SIG-M5 treated with dmso at 0.1 percent for 504 hours (cell line): Measurements from ENCODE around the gene RAP1A.
A peak's percentile ranks its signal among the peaks of the same experiment; 100 is the strongest.
"Not testable (repeated sequence)": the region's sequence is repeated elsewhere in the genome, so short reads cannot be mapped to it uniquely, and the experiment has no call there.

Experiments
- DNase-seq: peaks from one replicate; lab custom pipeline; 2025; ENCODE audit not compliant: unreplicated experiment; lab: John Stamatoyannopoulos, UW

Gene RAP1A

GRCh38 chr1:111734856-111735255 lies 115.3 kb downstream of the RAP1A start:
- DNase-seq, result no peak

GRCh38 chr1:111735321-111735720 lies 115.7 kb downstream of the RAP1A start:
- DNase-seq, result no peak

- DNase-seq, result no peak
These were observed 116.4 kb downstream of the RAP1A start for GRCh38 chr1:111735858-111736544.

- no peak for DNase-seq
These were observed 117.1 kb downstream of the RAP1A start for GRCh38 chr1:111736548-111737215.

DNA sequence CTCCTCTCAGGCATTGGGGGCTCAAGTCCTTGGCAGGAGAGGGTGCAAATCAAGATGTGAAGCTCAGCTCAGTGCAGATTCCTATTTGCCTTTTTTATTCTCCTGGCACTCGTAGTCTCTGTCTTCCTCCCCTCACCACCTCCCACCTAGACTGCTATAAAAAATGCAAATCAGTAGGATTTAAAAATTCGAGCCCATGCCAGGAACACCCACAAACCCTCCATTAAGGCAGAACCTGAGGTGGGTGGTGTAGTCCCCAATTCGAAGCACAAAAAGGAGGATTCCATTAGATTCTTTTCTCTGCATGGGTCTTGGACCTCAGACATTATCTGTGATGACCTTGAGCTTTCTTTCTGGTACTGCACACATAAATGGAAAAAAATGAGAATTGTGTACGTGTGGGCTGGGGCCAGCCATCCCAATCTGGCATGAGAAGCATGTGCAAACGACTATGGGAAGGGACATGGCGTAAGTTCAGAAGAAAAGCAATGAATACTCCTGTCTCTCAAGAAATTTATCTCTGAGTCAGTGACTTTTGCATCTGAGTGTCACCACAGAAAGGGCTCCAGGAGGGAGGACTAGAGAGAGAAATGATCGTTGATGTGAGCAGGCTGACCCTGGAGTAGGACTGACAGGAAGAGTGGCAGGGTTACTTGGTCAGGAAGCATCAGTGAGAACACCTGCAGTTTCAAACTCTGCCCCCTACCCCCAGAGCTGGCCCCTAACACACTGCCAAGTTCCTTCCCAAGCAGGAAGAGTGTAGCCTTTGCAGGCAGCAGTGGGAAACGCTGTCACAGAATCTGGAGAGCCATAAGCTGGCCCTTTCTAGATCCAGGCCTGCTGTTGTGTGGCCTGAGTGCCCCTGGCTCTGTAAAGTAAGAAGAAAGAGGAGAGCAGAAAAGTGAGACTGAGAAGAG lies 117.9 kb downstream of the RAP1A start:
- DNase-seq, result no peak

GRCh38 chr1:111738133-111738435 lies 118.5 kb downstream of the RAP1A start:
- no peak for DNase-seq

GRCh38 chr1:111738436-111739193 lies 119.0 kb downstream of the RAP1A start:
- DNase-seq, result peak; percentile 73

DNA sequence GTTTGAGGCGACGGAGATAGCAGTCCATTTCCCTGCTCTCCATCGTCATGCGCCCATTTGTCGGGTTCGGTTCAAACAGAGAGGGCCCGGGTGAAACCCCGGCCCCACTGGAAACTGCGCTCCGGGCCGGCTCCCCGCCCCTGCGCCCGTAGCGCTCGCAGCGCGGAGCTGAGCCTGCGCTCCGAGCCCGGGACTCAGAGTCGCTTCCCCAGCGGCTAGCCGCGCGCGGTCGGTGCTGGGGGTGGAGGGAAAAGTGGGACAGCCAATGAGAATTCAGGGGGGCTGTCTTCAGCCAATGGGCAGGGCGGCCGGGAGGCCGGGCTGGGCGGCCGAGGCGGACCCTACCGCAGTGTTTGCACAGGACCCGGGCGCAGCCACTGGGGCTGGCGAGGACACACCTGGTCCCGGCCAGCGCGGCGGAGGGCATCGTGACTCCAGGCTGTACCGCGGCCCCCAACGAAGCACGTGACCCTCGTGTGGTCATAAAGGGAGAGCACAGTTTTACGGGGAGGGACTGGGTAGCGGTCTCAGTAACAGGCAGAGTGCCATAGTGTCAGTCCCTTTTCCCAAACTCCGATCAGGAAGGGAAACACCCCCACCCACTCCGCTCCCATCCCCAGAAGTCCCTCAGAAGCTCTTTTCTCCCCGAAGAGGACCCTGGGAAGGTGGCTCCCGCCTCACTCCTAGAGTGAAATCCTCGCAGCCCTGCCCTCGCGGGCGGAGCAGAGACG lies 119.8 kb downstream of the RAP1A start, which contains the start of gene INKA2:
INKA2 (minus strand) TSS at position 202 of the 731 bp plus-strand sequence; CDS start at position 49, 153 bp downstream.
- peak; percentile 83 for DNase-seq

DNA sequence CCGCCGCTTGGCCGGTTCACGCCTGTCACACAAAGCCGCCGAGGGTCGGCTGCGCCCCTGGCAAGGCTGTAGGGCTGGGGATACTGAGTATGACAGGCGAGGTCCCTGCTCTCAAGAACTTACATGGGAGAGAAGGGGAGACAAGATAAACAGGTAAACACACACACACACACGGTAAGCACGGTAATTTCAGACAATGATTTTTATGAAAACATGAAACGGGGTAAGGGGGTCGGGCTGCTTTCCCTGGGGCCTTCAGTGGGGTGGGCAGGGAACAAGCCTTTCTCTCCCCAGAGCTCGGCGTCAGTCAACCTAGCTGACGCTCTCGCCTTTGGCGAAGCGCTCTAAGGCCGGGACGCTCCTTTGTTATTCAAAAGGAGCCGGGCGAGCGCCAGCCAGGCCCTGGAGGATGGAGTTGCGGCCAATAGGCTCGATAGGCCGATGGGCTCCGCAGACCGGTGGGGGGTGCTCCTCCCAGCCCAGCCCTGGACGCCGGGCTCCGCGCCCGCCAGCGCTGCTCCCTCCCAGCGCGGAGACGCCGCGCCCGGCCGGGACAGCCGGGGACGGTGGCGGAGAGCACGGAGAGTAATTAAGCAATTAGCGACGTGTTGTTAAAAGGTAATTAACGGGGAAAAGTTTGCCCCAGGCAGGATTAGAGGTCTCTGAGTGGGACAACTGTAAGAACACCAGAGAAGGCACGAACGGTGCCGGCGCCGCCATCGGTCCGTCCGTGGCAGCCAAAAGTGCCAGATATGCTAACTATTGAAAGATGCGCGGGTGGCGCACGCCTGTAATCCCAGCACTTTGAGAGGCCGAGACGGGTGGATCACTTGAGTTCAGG lies 120.6 kb downstream of the RAP1A start:
- DNase-seq, result no peak

DNA sequence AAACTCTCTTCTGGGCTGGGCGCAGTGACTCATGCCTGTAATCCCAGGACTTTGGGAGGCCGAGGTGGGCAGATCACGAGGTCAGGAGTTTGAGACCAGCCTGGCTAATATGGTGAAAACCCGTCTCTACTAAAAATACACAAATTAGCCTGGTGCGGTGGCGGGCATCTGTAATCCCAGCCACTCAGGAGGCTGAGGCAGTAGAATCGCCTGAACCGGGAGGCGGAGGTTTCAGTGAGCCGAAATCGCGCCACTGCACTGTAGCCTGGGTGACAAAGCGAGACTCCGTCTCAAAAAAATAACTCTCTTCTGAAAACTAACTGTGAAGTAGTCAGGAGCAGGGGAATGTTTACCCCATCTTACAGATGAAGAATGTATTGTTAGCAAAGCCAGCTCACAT lies 122.7 kb downstream of the RAP1A start:
- DNase-seq, result not testable (repeated sequence)

- DNase-seq, result no peak
These were observed 123.5 kb downstream of the RAP1A start for GRCh38 chr1:111742938-111743549.

DNA sequence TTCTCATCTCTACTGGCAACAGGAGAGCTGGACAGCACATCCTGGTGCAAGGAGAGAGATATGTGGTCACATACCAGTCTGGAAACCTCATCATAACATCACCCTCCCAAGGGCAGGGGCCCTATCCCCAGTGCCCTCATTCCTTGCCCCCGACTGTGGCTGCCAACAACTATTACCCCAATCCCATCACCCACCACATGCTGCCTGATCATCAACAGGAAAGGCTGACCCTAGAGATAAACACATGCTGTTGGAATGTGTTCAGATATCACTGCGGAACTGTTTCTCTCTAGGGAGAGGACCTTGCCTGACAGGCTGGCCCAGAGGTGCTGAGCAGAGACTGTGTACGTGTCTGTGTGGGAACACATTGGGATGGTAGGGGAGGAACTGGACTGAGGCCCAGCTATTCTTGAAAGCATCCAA lies 124.1 kb downstream of the RAP1A start:
- no peak for DNase-seq

GRCh38 chr1:111745675-111746613 lies 126.4 kb downstream of the RAP1A start:
- no peak for DNase-seq

DNA sequence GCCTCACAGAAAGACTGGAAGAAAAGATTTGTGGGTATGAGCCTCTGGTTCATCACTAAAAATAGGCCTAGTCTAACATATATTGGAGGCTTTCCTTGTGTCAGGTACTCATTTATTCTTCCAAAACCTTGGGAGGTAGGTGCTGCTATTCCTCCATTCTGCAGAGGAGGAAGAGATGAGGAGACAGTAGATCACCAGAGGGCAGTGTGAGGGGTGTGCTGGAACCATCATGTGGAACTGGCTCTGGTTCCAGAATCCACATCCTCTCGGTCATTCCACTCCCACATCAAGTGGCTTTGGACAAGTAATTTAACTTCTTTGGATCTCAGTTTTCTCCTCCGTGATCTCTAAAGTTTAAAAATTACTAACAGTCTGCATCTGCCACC lies 127.0 kb downstream of the RAP1A start:
- no peak for DNase-seq

DNA sequence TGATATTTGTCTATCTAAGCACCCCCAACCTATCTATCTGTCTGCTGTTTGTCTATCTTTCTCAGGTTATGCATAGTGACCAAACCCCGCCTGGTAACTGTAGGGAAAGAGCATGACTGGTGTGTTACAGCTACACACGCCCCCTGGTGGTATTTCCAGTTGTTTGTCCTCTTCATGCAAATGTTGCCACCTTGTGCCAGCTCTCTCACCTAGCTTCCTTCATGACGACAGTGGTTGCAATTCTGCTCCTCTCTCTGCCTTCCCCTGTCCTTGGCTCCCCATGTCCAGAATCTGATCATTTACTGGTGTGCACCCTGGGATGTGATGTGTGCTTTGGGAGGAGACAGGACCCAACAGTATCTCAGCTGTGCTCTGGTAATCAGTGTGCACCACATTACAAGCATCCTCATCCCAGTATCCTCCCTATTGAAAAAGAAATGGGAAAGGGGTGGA lies 127.7 kb downstream of the RAP1A start:
- peak; percentile 81 for DNase-seq

DNA sequence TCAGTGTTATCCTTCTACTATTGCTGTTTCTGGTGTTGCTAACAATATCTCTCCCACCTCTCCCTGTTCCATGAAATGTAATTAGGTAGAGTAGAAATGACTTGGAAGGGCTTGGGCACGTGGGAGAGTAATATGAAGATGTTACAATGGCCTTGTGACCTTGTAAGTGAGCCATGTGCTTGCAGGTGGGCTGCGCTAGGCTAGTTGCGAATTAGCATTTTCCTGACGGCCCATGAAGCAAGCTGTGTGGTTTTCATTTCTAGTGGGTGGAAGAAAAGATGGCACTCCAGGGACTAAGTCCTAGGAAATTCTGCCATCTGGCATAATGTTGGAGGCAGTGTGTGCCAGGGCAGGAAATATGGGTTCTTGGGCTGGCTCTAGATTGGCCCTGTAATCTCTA lies 128.4 kb downstream of the RAP1A start:
- DNase-seq, result no peak

DNA sequence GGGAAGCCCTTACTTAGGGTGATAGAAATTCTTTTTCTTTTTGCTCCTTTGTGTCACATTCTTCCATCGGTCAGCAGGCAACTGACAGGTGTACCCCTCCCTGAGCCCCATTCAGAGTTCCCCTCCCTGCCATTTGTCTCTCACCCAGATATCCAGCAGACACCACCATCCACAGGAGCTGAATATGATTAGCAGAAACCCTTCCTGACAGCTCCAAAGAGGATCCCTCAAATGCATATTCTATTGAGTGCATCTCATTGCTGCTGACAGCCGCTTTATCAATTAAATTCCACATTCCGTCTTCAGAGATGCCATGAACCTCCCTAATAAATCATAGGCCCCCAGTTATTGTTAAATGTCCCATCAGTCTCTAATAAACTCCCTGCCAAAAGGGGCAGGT lies 130.0 kb downstream of the RAP1A start:
- DNase-seq, result no peak

DNA sequence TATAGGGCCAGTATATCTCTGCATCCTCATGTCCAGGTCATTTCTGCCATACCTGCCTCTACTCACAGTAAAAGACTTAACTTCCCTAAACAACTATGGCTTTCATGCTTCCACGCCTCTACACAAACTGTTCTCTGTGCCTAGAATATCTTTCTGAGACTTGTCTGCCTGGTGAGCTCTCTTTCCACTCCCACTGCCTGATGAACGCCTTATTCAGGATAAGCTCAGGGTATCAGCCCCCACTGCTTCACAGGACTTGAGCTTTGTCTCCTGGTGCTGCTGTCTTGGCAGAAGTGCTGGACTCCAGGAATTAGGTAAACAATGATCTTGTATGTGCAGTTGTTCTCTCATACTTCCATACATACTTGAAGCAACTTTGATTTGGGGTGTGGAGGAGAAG lies 131.3 kb downstream of the RAP1A start:
- no peak for DNase-seq
